Measurements from ENCODE around the gene FAM13B. TPM values are rescaled to one million over a fixed set of nuclear protein-coding genes. Genes with fewer than 3 reads are reported as not detected.

Gene FAM13B
- total RNA-seq, 1 experiment from 2014 or later, result 13.6 TPM

- no TSS peak for BruUV-seq (replicated peaks)
- ChIA-PET RAD21 (ENCODE audit: low non-redundant PET in 1 of 2, low total read pairs in 2 of 2, uncharacterized antibody in 2 of 2, unreplicated experiment in 2 of 2) (no interaction called here), POLR2A (no interaction called here), CTCF (interaction anchor here (1.3 to 1.4 kb wide), 2 partner anchors 95 to 259 kb away, joined by 4 read pairs; no protein-coding TSS in a partner anchor)
- no peaks in the 10 kb centered on the region for H3K9me2 ChIP-seq (ENCODE audit: insufficient read depth)
- no peak overlapping the region for H3K4me3 ChIP-seq (replicated peaks in 1 of 2; ENCODE audit: low read depth in 1 of 2, low read length in 2 of 2)
- H3K27ac ChIP-seq (ENCODE audit: low read depth, low read length), result no peak overlapping the region
- no peak for TF ChIP-seq SIN3A (IDR thresholded peaks at IDR 0.05; ENCODE audit: low read depth)
- no peak for TF ChIP-seq POLR2AphosphoS5 (IDR thresholded peaks at IDR 0.05; ENCODE audit: low read depth, low read length)
- TF ChIP-seq CBX3 (IDR thresholded peaks at IDR 0.05; ENCODE audit: low read depth), result no peak
- TF ChIP-seq ZFX (IDR thresholded peaks at IDR 0.05), result no peak
- TF ChIP-seq, protein P1, sequence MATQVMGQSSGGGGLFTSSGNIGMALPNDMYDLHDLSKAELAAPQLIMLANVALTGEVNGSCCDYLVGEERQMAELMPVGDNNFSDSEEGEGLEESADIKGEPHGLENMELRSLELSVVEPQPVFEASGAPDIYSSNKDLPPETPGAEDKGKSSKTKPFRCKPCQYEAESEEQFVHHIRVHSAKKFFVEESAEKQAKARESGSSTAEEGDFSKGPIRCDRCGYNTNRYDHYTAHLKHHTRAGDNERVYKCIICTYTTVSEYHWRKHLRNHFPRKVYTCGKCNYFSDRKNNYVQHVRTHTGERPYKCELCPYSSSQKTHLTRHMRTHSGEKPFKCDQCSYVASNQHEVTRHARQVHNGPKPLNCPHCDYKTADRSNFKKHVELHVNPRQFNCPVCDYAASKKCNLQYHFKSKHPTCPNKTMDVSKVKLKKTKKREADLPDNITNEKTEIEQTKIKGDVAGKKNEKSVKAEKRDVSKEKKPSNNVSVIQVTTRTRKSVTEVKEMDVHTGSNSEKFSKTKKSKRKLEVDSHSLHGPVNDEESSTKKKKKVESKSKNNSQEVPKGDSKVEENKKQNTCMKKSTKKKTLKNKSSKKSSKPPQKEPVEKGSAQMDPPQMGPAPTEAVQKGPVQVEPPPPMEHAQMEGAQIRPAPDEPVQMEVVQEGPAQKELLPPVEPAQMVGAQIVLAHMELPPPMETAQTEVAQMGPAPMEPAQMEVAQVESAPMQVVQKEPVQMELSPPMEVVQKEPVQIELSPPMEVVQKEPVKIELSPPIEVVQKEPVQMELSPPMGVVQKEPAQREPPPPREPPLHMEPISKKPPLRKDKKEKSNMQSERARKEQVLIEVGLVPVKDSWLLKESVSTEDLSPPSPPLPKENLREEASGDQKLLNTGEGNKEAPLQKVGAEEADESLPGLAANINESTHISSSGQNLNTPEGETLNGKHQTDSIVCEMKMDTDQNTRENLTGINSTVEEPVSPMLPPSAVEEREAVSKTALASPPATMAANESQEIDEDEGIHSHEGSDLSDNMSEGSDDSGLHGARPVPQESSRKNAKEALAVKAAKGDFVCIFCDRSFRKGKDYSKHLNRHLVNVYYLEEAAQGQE (IDR thresholded peaks at IDR 0.05; ENCODE audit: low read depth), result no peak
- no peak for TF ChIP-seq YY1 (IDR thresholded peaks at IDR 0.05; ENCODE audit: extremely low read depth, insufficient replicate concordance, low read depth, low read length)
- TF ChIP-seq CEBPB (IDR thresholded peaks at IDR 0.05; ENCODE audit: low read depth), result no peak
- no peak for TF ChIP-seq ELF1 (IDR thresholded peaks at IDR 0.05; ENCODE audit: borderline replicate concordance, low read depth)
- TF ChIP-seq, protein P2, sequence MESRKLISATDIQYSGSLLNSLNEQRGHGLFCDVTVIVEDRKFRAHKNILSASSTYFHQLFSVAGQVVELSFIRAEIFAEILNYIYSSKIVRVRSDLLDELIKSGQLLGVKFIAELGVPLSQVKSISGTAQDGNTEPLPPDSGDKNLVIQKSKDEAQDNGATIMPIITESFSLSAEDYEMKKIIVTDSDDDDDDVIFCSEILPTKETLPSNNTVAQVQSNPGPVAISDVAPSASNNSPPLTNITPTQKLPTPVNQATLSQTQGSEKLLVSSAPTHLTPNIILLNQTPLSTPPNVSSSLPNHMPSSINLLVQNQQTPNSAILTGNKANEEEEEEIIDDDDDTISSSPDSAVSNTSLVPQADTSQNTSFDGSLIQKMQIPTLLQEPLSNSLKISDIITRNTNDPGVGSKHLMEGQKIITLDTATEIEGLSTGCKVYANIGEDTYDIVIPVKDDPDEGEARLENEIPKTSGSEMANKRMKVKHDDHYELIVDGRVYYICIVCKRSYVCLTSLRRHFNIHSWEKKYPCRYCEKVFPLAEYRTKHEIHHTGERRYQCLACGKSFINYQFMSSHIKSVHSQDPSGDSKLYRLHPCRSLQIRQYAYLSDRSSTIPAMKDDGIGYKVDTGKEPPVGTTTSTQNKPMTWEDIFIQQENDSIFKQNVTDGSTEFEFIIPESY (IDR thresholded peaks at IDR 0.05; ENCODE audit: extremely low read depth, insufficient replicate concordance, low read length), result no peak
- TF ChIP-seq ZNF274 (IDR thresholded peaks at IDR 0.05; ENCODE audit: low read depth, low read length), result no peak
- TF ChIP-seq POLR2A (IDR thresholded peaks at IDR 0.05; ENCODE audit: borderline replicate concordance, extremely low read depth, insufficient read depth, insufficient read length), result no peak
- no peak for TF ChIP-seq RAD21 (IDR thresholded peaks at IDR 0.05; ENCODE audit: low read depth)
- TF ChIP-seq, protein P3, sequence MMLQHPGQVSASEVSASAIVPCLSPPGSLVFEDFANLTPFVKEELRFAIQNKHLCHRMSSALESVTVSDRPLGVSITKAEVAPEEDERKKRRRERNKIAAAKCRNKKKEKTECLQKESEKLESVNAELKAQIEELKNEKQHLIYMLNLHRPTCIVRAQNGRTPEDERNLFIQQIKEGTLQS (IDR thresholded peaks at IDR 0.05), result no peak
- TF ChIP-seq EZH2phosphoT487 (IDR thresholded peaks at IDR 0.05; ENCODE audit: borderline replicate concordance), result no peak
- no peak for TF ChIP-seq JUND (IDR thresholded peaks at IDR 0.05)
- TF ChIP-seq, protein P4, sequence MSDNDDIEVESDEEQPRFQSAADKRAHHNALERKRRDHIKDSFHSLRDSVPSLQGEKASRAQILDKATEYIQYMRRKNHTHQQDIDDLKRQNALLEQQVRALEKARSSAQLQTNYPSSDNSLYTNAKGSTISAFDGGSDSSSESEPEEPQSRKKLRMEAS (IDR thresholded peaks at IDR 0.05), result no peak
- no peak for TF ChIP-seq TCF7L2 (IDR thresholded peaks at IDR 0.05; ENCODE audit: borderline replicate concordance, extremely low read depth, insufficient read depth, insufficient read length)
- H3K9me3 ChIP-seq (ENCODE audit: control insufficient read depth in 1 of 2, insufficient read depth in 1 of 2, low read depth in 1 of 2, low read length in 2 of 2), result no peaks in the 10 kb centered on the region
- no peaks in the 10 kb centered on the region for H3K36me3 ChIP-seq (ENCODE audit: control insufficient read depth in 1 of 2, insufficient read depth in 2 of 2, low read length in 2 of 2)
- no peaks in the 10 kb centered on the region for H4K20me1 ChIP-seq (ENCODE audit: insufficient read depth)
- H3K79me2 ChIP-seq (ENCODE audit: insufficient read depth, low read length), result no peaks in the 10 kb centered on the region
- no peaks in the 10 kb centered on the region for H3K27me3 ChIP-seq (ENCODE audit: insufficient read depth, low read length)
- no peak overlapping the region for H3K9ac ChIP-seq (ENCODE audit: low read length)
- no peak for DNase-seq (ENCODE audit: low read depth, low spot score)
- H2AFZ ChIP-seq (ENCODE audit: low read depth, low read length, poor library complexity, severe bottlenecking), result no peak overlapping the region
- ATAC-seq, result no peak
- H3K4me2 ChIP-seq (ENCODE audit: low read length), result no peak overlapping the region
- intact Hi-C loops (cut with micrococcal nuclease), result loop anchor here (2.0 kb wide), 1 partner anchor 283 kb away; the partner anchor contains the start of gene HNRNPA0
- H3K4me1 ChIP-seq (ENCODE audit: control insufficient read depth in 1 of 2, insufficient read depth in 2 of 2, low read length in 2 of 2), result peaks cover 12 to 22% of the 10 kb centered on the region in 2 experiments
Observed at GRCh38 chr5:138037907-138038633, 5.2 kb upstream of the FAM13B start.
